PC-9 (cell line): ENCODE data around the gene NKAIN2. TPM values are rescaled to one million over a fixed set of nuclear protein-coding genes. Genes with fewer than 3 reads are reported as not detected.
A peak's percentile ranks its signal among the peaks of the same experiment; 100 is the strongest.
"Not testable (repeated sequence)": the region's sequence is repeated elsewhere in the genome, so short reads cannot be mapped to it uniquely, and the experiment has no call there.

Experiments
- BruUV-seq: library from RNA; stranded (reverse); fragments of 400-500 nt; replicated peaks from 2 replicates; lab custom pipeline; 2021; lab: Mats Ljungman, UMichigan
- CTCF ChIA-PET: fragments of 300-600 bp; sonication (Branson Sonifier 250); formaldehyde crosslinking; loops from one replicate; lab custom pipeline; 2022; ENCODE audit warnings: antibody characterized with exemption; lab: Charles Lee
- POLR2A ChIA-PET: fragments of 300-600 bp; sonication (Branson Sonifier 250); formaldehyde crosslinking; loops from one replicate; lab custom pipeline; 2022; ENCODE audit warnings: antibody characterized with exemption; ENCODE audit not compliant: unreplicated experiment; lab: Charles Lee
- DNase-seq, 2 experiments: peaks; one replicate each; pipeline versions ENCODE4 v3.0.0 to v3.0.0-alpha.2; 2015 to 2022; ENCODE audit warnings: mixed read lengths in 1 of 2
- H2AFZ ChIP-seq: fragments of 200-600 bp; sonication (generic); 2 replicates; pipeline ENCODE4 v1.8.1; 2017; ENCODE audit warnings: antibody characterized with exemption
- H3F3A ChIP-seq: fragments of 200-600 bp; sonication (generic); 2 replicates; pipeline ENCODE4 v1.8.1; 2017; ENCODE audit warnings: antibody characterized with exemption, mild to moderate bottlenecking, low read depth; ENCODE audit not compliant: insufficient read depth
- H3K27ac ChIP-seq: fragments of 200-600 bp; sonication (generic); 2 replicates; pipeline ENCODE4 v1.6.1; 2016; ENCODE audit warnings: mixed run types
- H3K27me3 ChIP-seq: fragments of 200-600 bp; sonication (generic); 2 replicates; pipeline ENCODE4 v1.6.1; 2016; ENCODE audit warnings: low read depth, mixed run types; ENCODE audit not compliant: insufficient read depth
- H3K36me3 ChIP-seq: fragments of 200-600 bp; sonication (generic); 2 replicates; pipeline ENCODE4 v1.6.1; 2016; ENCODE audit warnings: low read depth, mixed run types
- H3K4me1 ChIP-seq: fragments of 200-600 bp; sonication (generic); replicated peaks from 2 replicates; pipeline ENCODE4 v1.6.1; 2016; ENCODE audit warnings: mixed run types; ENCODE audit not compliant: insufficient read depth
- H3K4me2 ChIP-seq: fragments of 200-600 bp; sonication (generic); 2 replicates; pipeline ENCODE4 v1.6.1; 2017; ENCODE audit warnings: mixed run types
- H3K4me3 ChIP-seq: fragments of 200-600 bp; sonication (generic); 2 replicates; pipeline ENCODE4 v1.6.1; 2016; ENCODE audit warnings: mixed run types
- H3K79me2 ChIP-seq: fragments of 200-600 bp; sonication (generic); 2 replicates; pipeline ENCODE4 v1.6.1; 2017; ENCODE audit warnings: low read depth, mixed run types
- H3K9me2 ChIP-seq: fragments of 200-600 bp; sonication (generic); 2 replicates; pipeline ENCODE4 v1.8.1; 2017; ENCODE audit warnings: mild to moderate bottlenecking; ENCODE audit not compliant: insufficient read depth
- H3K9me3 ChIP-seq: fragments of 200-600 bp; sonication (generic); 2 replicates; pipeline ENCODE4 v1.8.1; 2016; ENCODE audit warnings: low read depth; ENCODE audit not compliant: insufficient read depth
- H4K20me1 ChIP-seq: fragments of 200-600 bp; sonication (generic); 2 replicates; pipeline ENCODE4 v1.8.1; 2017; ENCODE audit not compliant: insufficient read depth
- EZH2 ChIP-seq: fragments of 200-600 bp; sonication (generic); IDR thresholded peaks from 2 replicates; pipeline ENCODE4 v1.8.0; 2017; ENCODE audit warnings: antibody characterized with exemption, low read depth
- intact Hi-C: fragments of 100-400 bp; cut with micrococcal nuclease; formaldehyde crosslinking; loops from one replicate; pipeline ENCODE4 v1.10.0; 2022; ENCODE audit not compliant: unreplicated experiment
- total RNA-seq: library from RNA; stranded (reverse); gene quantifications from 2 replicates; pipeline ENCODE4 v1.2.3, GENCODE V29; 2021
- TF ChIP-seq, protein P1 (sequence below): fragments of 200-600 bp; sonication (generic); conservative IDR thresholded peaks from 2 replicates; pipeline ENCODE4 v1.6.1; 2017; ENCODE audit warnings: mixed run types, antibody characterized with exemption, mild to moderate bottlenecking, moderate library complexity

Gene NKAIN2
- total RNA-seq, 1 experiment from 2014 or later: not detected

GRCh38 chr6:124546601-124547000 lies 742.9 kb downstream of the NKAIN2 start:
- H4K20me1 ChIP-seq: no peaks in the 10 kb centered on the region
- H3K79me2 ChIP-seq: no peaks in the 10 kb centered on the region
- no peak overlapping the region for H3K4me3 ChIP-seq
- H3K4me1 ChIP-seq: no peaks in the 10 kb centered on the region
- no peaks in the 10 kb centered on the region for H3K9me2 ChIP-seq
- no peaks in the 10 kb centered on the region for H3K27me3 ChIP-seq
- H3K9me3 ChIP-seq: no peaks in the 10 kb centered on the region
- H3K36me3 ChIP-seq: no peaks in the 10 kb centered on the region
- no peak for DNase-seq
- CTCF ChIA-PET: no interaction called here
- H3K27ac ChIP-seq: no peak overlapping the region
- intact Hi-C loops: no loop called here
- no peak overlapping the region for H3K4me2 ChIP-seq
- no peaks in the 10 kb centered on the region for H3F3A ChIP-seq
- TF ChIP-seq EZH2: no peak
- TF ChIP-seq, protein P1, sequence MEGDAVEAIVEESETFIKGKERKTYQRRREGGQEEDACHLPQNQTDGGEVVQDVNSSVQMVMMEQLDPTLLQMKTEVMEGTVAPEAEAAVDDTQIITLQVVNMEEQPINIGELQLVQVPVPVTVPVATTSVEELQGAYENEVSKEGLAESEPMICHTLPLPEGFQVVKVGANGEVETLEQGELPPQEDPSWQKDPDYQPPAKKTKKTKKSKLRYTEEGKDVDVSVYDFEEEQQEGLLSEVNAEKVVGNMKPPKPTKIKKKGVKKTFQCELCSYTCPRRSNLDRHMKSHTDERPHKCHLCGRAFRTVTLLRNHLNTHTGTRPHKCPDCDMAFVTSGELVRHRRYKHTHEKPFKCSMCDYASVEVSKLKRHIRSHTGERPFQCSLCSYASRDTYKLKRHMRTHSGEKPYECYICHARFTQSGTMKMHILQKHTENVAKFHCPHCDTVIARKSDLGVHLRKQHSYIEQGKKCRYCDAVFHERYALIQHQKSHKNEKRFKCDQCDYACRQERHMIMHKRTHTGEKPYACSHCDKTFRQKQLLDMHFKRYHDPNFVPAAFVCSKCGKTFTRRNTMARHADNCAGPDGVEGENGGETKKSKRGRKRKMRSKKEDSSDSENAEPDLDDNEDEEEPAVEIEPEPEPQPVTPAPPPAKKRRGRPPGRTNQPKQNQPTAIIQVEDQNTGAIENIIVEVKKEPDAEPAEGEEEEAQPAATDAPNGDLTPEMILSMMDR: no peak
- BruUV-seq: no TSS peak
- H2AFZ ChIP-seq: 0 out of 2 replicates have a peak overlapping the region, but pooled peaks have one; percentile 8
- POLR2A ChIA-PET: no interaction called here

DNA sequence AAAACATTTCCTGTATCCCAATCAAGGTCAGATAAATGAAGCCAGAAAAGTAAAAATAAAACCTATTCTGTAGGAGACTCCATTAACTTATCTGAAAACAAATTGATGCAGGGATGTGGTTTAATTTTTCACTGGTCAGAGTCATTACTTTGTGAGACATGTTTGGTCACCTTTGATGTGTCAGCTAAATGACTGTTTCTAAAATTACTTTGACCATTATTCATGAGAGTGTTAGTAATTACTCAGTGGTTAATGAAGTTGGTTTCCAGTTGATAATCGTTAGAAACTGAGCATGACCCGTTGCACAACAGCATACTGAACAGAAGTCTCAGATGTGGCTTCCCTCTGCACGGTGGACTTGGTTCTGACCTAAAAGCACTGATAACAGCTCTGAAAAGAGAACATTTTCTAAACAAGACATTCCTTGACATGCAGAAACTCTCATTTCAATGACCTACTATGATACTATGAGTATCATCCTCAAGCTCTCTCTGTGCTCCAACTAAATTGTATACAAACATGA lies 748.1 kb downstream of the NKAIN2 start:
- intact Hi-C loops: no loop called here
- H3F3A ChIP-seq: no peaks in the 10 kb centered on the region
- no peak overlapping the region for H3K27ac ChIP-seq
- H3K9me2 ChIP-seq: no peaks in the 10 kb centered on the region
- CTCF ChIA-PET: no interaction called here
- BruUV-seq: no TSS peak
- DNase-seq: no peak
- TF ChIP-seq, protein P1: no peak
- TF ChIP-seq EZH2: no peak
- no peaks in the 10 kb centered on the region for H3K36me3 ChIP-seq
- H3K9me3 ChIP-seq: no peaks in the 10 kb centered on the region
- H4K20me1 ChIP-seq: no peaks in the 10 kb centered on the region
- POLR2A ChIA-PET: no interaction called here
- H3K4me2 ChIP-seq: no peak overlapping the region
- no peak overlapping the region; the same call in 1 of the 2 replicates for H2AFZ ChIP-seq
- H3K4me3 ChIP-seq: no peak overlapping the region
- no peaks in the 10 kb centered on the region for H3K79me2 ChIP-seq
- H3K27me3 ChIP-seq: no peaks in the 10 kb centered on the region
- no peaks in the 10 kb centered on the region for H3K4me1 ChIP-seq

- H3K4me3 ChIP-seq: no peak overlapping the region
- no peaks in the 10 kb centered on the region for H4K20me1 ChIP-seq
- no peak for DNase-seq
- POLR2A ChIA-PET: no interaction called here
- no peak overlapping the region for H2AFZ ChIP-seq
- H3K4me2 ChIP-seq: no peak overlapping the region
- intact Hi-C loops: no loop called here
- no peaks in the 10 kb centered on the region for H3K4me1 ChIP-seq
- no peaks in the 10 kb centered on the region for H3K9me3 ChIP-seq
- TF ChIP-seq EZH2: no peak
- TF ChIP-seq, protein P1: no peak
- H3K79me2 ChIP-seq: no peaks in the 10 kb centered on the region
- CTCF ChIA-PET: no interaction called here
- no peak overlapping the region for H3K27ac ChIP-seq
- no peaks in the 10 kb centered on the region for H3F3A ChIP-seq
- BruUV-seq: no TSS peak
- H3K27me3 ChIP-seq: no peaks in the 10 kb centered on the region
- no peaks in the 10 kb centered on the region for H3K36me3 ChIP-seq
- no peaks in the 10 kb centered on the region for H3K9me2 ChIP-seq
Measured at GRCh38 chr6:124557873-124558272, 754.2 kb downstream of the NKAIN2 start.

- H3K4me3 ChIP-seq, H3K9me3 ChIP-seq, H3K79me2 ChIP-seq, H3K4me1 ChIP-seq, BruUV-seq, H3K27me3 ChIP-seq, H4K20me1 ChIP-seq, H3K36me3 ChIP-seq, H3F3A ChIP-seq, H3K9me2 ChIP-seq, H3K27ac ChIP-seq, H2AFZ ChIP-seq, H3K4me2 ChIP-seq, DNase-seq, POLR2A ChIA-PET, CTCF ChIA-PET, intact Hi-C loops: not testable (repeated sequence)
Measured at GRCh38 chr6:124560078-124560477, 756.4 kb downstream of the NKAIN2 start.
